Measurements from ENCODE around the gene SLC36A3. TPM values are rescaled to one million over a fixed set of nuclear protein-coding genes. Genes with fewer than 3 reads are reported as not detected.
A peak's percentile ranks its signal among the peaks of the same experiment; 100 is the strongest.

SLC36A3 gene
- total and polyA plus RNA-seq, 2 donors from 2014 or later = not detected

GRCh38 chr5:151254556-151254955 is 49.0 kb downstream of the SLC36A3 start:
- H3K4me1 ChIP-seq (ENCODE audit: control insufficient read depth in 2 of 3, insufficient read depth in 2 of 3, low read depth in 1 of 3, low read length in 3 of 3) = peaks cover 0 to 16% (median 13%) of the 10 kb centered on the region in 3 donors
- no peak for FAIRE-seq
- H3K4me3 ChIP-seq (ENCODE audit: low read length in 3 of 3) = peak overlapping the region in 2 of 3 donors; percentile 86 to 88

DNA sequence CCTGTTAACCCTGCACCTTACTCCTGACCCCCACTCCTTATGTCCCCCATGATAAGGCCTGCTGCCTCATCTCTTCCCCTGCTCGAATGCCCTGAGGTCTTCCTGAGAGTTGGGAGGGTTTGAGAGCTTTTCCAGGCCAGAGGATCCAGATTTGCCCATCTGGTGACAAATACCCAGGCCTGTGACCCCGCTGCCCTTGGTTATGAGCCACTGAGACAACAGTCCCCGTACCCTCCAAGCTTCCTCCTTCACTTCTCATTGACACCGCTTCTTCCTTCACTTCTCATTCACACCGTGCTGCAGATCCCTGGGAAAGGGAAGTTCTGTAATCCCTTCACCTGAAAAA is 50.0 kb downstream of the SLC36A3 start:
- no peak for TF ChIP-seq CTCF (IDR thresholded peaks at IDR 0.05; ENCODE audit: borderline replicate concordance, extremely low read depth, insufficient read depth)
- no peak overlapping the region for H3K27ac ChIP-seq (ENCODE audit: low read depth in 2 of 2, low read length in 2 of 2)
- no peaks in the 10 kb centered on the region for H3K27me3 ChIP-seq (ENCODE audit: control insufficient read depth, insufficient read depth, low read length)
- FAIRE-seq (no peak), DNase-seq (peak in 1 of 5 donors; percentile 54)
- H3K9me3 ChIP-seq (ENCODE audit: control insufficient read depth in 2 of 3, insufficient read depth in 1 of 3, low read length in 3 of 3) = no peaks in the 10 kb centered on the region
- H3K4me1 ChIP-seq (ENCODE audit: control insufficient read depth in 2 of 3, insufficient read depth in 2 of 3, low read depth in 1 of 3, low read length in 3 of 3) = peaks cover 0 to 16% (median 13%) of the 10 kb centered on the region in 3 donors
- intact Hi-C loops (cut with DNase I) = no loop called here
- no peaks in the 10 kb centered on the region for H3K36me3 ChIP-seq (ENCODE audit: control insufficient read depth in 2 of 3, insufficient read depth in 3 of 3, low read length in 3 of 3)
- peak overlapping the region; percentile 84 to 88 (median 86) for H3K4me3 ChIP-seq (ENCODE audit: low read length in 3 of 3)
- H3K9ac ChIP-seq (ENCODE audit: low read length in 3 of 3) = peak overlapping the region; percentile 20 to 79 (median 77)

More at GRCh38 chr5:151254556-151254955, 49.0 kb downstream of the SLC36A3 start:
- Histone ChIP-seq H3K9me3 (ENCODE audit: control insufficient read depth in 2 of 3, insufficient read depth in 1 of 3, low read length in 3 of 3) (no peaks in the 10 kb centered on the region), H3K27ac (ENCODE audit: low read depth in 2 of 2, low read length in 2 of 2) (no peak overlapping the region), H3K36me3 (ENCODE audit: control insufficient read depth in 2 of 3, insufficient read depth in 3 of 3, low read length in 3 of 3) (no peaks in the 10 kb centered on the region), H3K27me3 (ENCODE audit: control insufficient read depth, insufficient read depth, low read length) (no peaks in the 10 kb centered on the region), H3K9ac (ENCODE audit: low read length in 3 of 3) (no peak overlapping the region)
- intact Hi-C loops (cut with DNase I) = no loop called here
- no peak for TF ChIP-seq CTCF (IDR thresholded peaks at IDR 0.05; ENCODE audit: borderline replicate concordance, extremely low read depth, insufficient read depth)
- no peak for DNase-seq

GRCh38 chr5:151252762-151253604 is 50.6 kb downstream of the SLC36A3 start, which contains the start of gene GM2A:
TSS of gene GM2A (plus strand) at chr5:151253185. CDS start at chr5:151253217, 32 bp downstream.
- H3K9ac ChIP-seq (ENCODE audit: low read length in 3 of 3) = peak within 1 kb of the TSS; percentile 48 to 79 (median 77)
- peaks cover 0 to 16% (median 13%) of the 10 kb centered on the region in 3 donors for H3K4me1 ChIP-seq (ENCODE audit: control insufficient read depth in 2 of 3, insufficient read depth in 2 of 3, low read depth in 1 of 3, low read length in 3 of 3)
- H3K9me3 ChIP-seq (ENCODE audit: control insufficient read depth in 2 of 3, insufficient read depth in 1 of 3, low read length in 3 of 3) = no peaks in the 10 kb centered on the region
- peak within 1 kb of the TSS; percentile 86 to 88 (median 86) for H3K4me3 ChIP-seq (ENCODE audit: low read length in 3 of 3)
- FAIRE-seq (peak; percentile 97), DNase-seq (peak; percentile 100)
- no peaks in the 10 kb centered on the region for H3K36me3 ChIP-seq (ENCODE audit: control insufficient read depth in 2 of 3, insufficient read depth in 3 of 3, low read length in 3 of 3)
- TF ChIP-seq CTCF (IDR thresholded peaks at IDR 0.05; ENCODE audit: borderline replicate concordance, extremely low read depth, insufficient read depth) = no peak
- intact Hi-C loops (cut with DNase I) = no loop called here
- peak within 1 kb of the TSS; percentile 71 to 73 for H3K27ac ChIP-seq (ENCODE audit: low read depth in 2 of 2, low read length in 2 of 2)
- no peaks in the 10 kb centered on the region for H3K27me3 ChIP-seq (ENCODE audit: control insufficient read depth, insufficient read depth, low read length)

Data from kidney (tissue), 14 donors.